B cell (primary cell): ENCODE measurements around the gene SMAD7.

Experiments used
- CTCF ChIP-seq: fragments of 200-600 bp; IDR thresholded peaks from one replicate; pipeline ENCODE4 v1.8.0; 2022; ENCODE audit warnings: antibody characterized with exemption, mild to moderate bottlenecking
- EZH2 ChIP-seq: IDR thresholded peaks from 2 replicates; pipeline ENCODE4 v1.6.1; 2012; ENCODE audit warnings: borderline replicate concordance, low read depth, mild to moderate bottlenecking, moderate library complexity, low read length; ENCODE audit not compliant: insufficient read depth, poor library complexity, severe bottlenecking

GRCh38 chr18:48887294-48887904 is 63.4 kb downstream of the SMAD7 start:
- TF ChIP-seq CTCF (no peak), EZH2 (no peak)
